Measurements from ENCODE around the gene OR5AU1. TPM values are rescaled to one million over a fixed set of nuclear protein-coding genes. Genes with fewer than 3 reads are reported as not detected.

The OR5AU1 gene
- polyA plus RNA-seq, 1 donor (not counting 4 experiments of a cell fraction or from before 2014, with no cell fraction given): not detected

DNA sequence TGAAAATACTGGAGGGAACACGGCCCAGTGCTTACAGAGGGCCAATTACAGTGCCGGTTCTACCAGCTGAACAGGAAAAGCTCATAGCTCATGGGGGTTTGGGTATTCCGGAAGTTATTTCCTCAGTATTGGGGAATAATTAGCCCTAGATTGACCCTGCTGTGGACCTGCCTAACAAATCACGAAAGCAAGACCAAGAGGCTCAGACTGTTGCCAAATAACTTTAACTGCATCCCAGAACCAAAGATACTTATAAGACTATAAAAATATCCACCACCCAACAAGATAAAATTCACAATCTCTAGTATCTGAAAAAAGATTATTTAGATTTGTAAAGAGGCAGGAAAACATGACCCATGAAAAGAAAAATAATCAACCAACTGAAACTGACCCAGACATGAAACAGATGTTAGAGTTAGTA lies 8.0 kb upstream of the OR5AU1 start:
- no peak overlapping the region for H2AFZ ChIP-seq (ENCODE audit: control insufficient read depth, low read length)
- no peak for DNase-seq (ENCODE audit: low read depth, low spot score)
- dilution Hi-C loops (cut with MboI; ENCODE audit: extremely low pct_ligation_motif_present, low sequenced_read_pairs): no loop called here
- no peaks in the 10 kb centered on the region for H4K20me1 ChIP-seq (ENCODE audit: control insufficient read depth, extremely low read depth, insufficient read depth, low read length)
- TF ChIP-seq CTCF (optimal IDR thresholded peaks at IDR 0.05 in 1 of 3, IDR thresholded peaks at IDR 0.05 in 1 of 3, conservative IDR thresholded peaks at IDR 0.05 in 1 of 3; ENCODE audit: extremely low read depth in 1 of 3, insufficient read depth in 2 of 3, low read length in 3 of 3): no peak
- TF ChIP-seq EZH2 (IDR thresholded peaks at IDR 0.05; ENCODE audit: low read length): no peak
- FAIRE-seq: no peak
- no peaks in the 10 kb centered on the region for H3K4me1 ChIP-seq (ENCODE audit: control insufficient read depth, extremely low read depth, insufficient read depth, low read length)
- no peaks in the 10 kb centered on the region for H3K27me3 ChIP-seq (ENCODE audit: control insufficient read depth, extremely low read depth, insufficient read depth, low read length)
- H3K36me3 ChIP-seq (ENCODE audit: control insufficient read depth in 2 of 2, extremely low read depth in 1 of 2, insufficient read depth in 2 of 2, low read length in 2 of 2): no peaks in the 10 kb centered on the region
- no peak overlapping the region for H3K4me2 ChIP-seq (ENCODE audit: control insufficient read depth, extremely low read depth, insufficient read depth, low read depth, low read length)
- no peak overlapping the region for H3K4me3 ChIP-seq (ENCODE audit: control insufficient read depth in 2 of 3, extremely low read depth in 1 of 3, insufficient read depth in 2 of 3, low read depth in 1 of 3, low read length in 3 of 3)
- no peak overlapping the region for H3K9ac ChIP-seq (ENCODE audit: control insufficient read depth, extremely low read depth, insufficient read depth, low read length)
- no peaks in the 10 kb centered on the region for H3K9me3 ChIP-seq (ENCODE audit: control insufficient read depth, low read depth, low read length)
- no peaks in the 10 kb centered on the region for H3K79me2 ChIP-seq (ENCODE audit: control insufficient read depth, insufficient read depth, low read length)
- no peaks in the 10 kb centered on the region for H3K9me1 ChIP-seq (ENCODE audit: control insufficient read depth, extremely low read depth, insufficient read depth, low read length)
- no peak overlapping the region for H3K27ac ChIP-seq (ENCODE audit: control insufficient read depth, insufficient read depth, low read length)

DNA sequence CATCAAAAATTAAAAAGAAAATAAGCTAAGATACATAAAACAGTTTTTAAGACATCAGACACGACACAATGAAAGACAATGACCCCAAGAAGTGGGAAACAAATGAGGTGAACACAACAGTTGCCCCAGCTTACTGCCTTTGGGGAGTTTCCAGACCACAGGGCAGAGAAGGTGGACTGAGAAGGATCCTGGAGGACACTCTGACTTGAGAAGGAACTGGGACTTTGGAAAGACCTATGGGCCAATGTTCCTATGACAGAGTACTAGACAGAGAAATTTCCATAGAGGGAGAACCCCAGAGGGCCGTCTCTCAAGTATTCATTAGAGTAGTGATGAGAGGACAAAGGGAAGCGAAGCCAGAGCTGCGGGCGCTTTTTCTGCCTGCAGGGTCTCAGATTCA lies 6.2 kb upstream of the OR5AU1 start:
- Histone ChIP-seq H3K4me3 (ENCODE audit: control insufficient read depth in 2 of 3, extremely low read depth in 1 of 3, insufficient read depth in 2 of 3, low read depth in 1 of 3, low read length in 3 of 3) (no peak overlapping the region), H3K9ac (ENCODE audit: control insufficient read depth, extremely low read depth, insufficient read depth, low read length) (no peak overlapping the region), H3K27me3 (ENCODE audit: control insufficient read depth, extremely low read depth, insufficient read depth, low read length) (no peaks in the 10 kb centered on the region), H3K27ac (ENCODE audit: control insufficient read depth, insufficient read depth, low read length) (no peak overlapping the region), H3K36me3 (ENCODE audit: control insufficient read depth in 2 of 2, extremely low read depth in 1 of 2, insufficient read depth in 2 of 2, low read length in 2 of 2) (no peaks in the 10 kb centered on the region), H4K20me1 (ENCODE audit: control insufficient read depth, extremely low read depth, insufficient read depth, low read length) (no peaks in the 10 kb centered on the region), H3K9me3 (ENCODE audit: control insufficient read depth, low read depth, low read length) (no peaks in the 10 kb centered on the region), H3K4me2 (ENCODE audit: control insufficient read depth, extremely low read depth, insufficient read depth, low read depth, low read length) (no peak overlapping the region), H3K9me1 (ENCODE audit: control insufficient read depth, extremely low read depth, insufficient read depth, low read length) (no peaks in the 10 kb centered on the region), H2AFZ (ENCODE audit: control insufficient read depth, low read length) (no peak overlapping the region), H3K79me2 (ENCODE audit: control insufficient read depth, insufficient read depth, low read length) (no peaks in the 10 kb centered on the region), H3K4me1 (ENCODE audit: control insufficient read depth, extremely low read depth, insufficient read depth, low read length) (no peaks in the 10 kb centered on the region)
- no peak for FAIRE-seq
- TF ChIP-seq CTCF (optimal IDR thresholded peaks at IDR 0.05 in 1 of 3, IDR thresholded peaks at IDR 0.05 in 1 of 3, conservative IDR thresholded peaks at IDR 0.05 in 1 of 3; ENCODE audit: extremely low read depth in 1 of 3, insufficient read depth in 2 of 3, low read length in 3 of 3) (no peak), EZH2 (IDR thresholded peaks at IDR 0.05; ENCODE audit: low read length) (no peak)
- no peak for DNase-seq (ENCODE audit: low read depth, low spot score)
- dilution Hi-C loops (cut with MboI; ENCODE audit: extremely low pct_ligation_motif_present, low sequenced_read_pairs): no loop called here

Measured in keratinocyte (primary cell).